Heart left ventricle (tissue), 16 donors: ENCODE data around the gene PHKG2. TPM values are rescaled to one million over a fixed set of nuclear protein-coding genes. Genes with fewer than 3 reads are reported as not detected.
A peak's percentile ranks its signal among the peaks of the same experiment; 100 is the strongest.

Experiments
- ATAC-seq, 4 donors: fragments of 200-7000 bp; cut with Tn5 transposase; one replicate each; pipeline ENCODE4 v1.9.1; 2020 to 2022; ENCODE audit warnings: moderate library complexity in 4 of 4, mild to moderate bottlenecking in 3 of 4, moderate number of reproducible peaks in 1 of 4
- DNase-seq, 5 donors: peaks; one replicate each; pipeline ENCODE4 v3.0.0-alpha.2; 2020
- H3K27ac ChIP-seq, 12 donors: fragments of 200-600 bp; sonication (generic) in 4 of 12; one replicate each; pipeline versions ENCODE4 v1.5.0 to v1.8.0; 2016 to 2022; ENCODE audit warnings: mild to moderate bottlenecking in 2 of 12
- H3K27me3 ChIP-seq, 9 donors: fragments of 200-600 bp; sonication (generic) in 2 of 9; one replicate each; pipeline versions ENCODE4 v1.5.1 to v1.8.0; 2016 to 2022; ENCODE audit warnings: mild to moderate bottlenecking in 3 of 9
- H3K36me3 ChIP-seq, 9 donors: fragments of 200-600 bp; sonication (generic) in 2 of 9; one replicate each; pipeline versions ENCODE4 v1.5.0 to v1.8.0; 2018 to 2022; ENCODE audit warnings: mild to moderate bottlenecking in 2 of 9
- H3K4me1 ChIP-seq, 12 donors: fragments of 200-600 bp; sonication (generic) in 4 of 12; one replicate each; pipeline versions ENCODE4 v1.5.0 to v1.8.0; 2016 to 2022; ENCODE audit warnings: mild to moderate bottlenecking in 3 of 12
- H3K4me3 ChIP-seq, 12 donors: fragments of 200-600 bp; sonication (generic) in 4 of 12; one replicate each; pipeline versions ENCODE4 v1.5.0 to v1.8.0; 2017 to 2022; ENCODE audit warnings: mild to moderate bottlenecking in 9 of 12, moderate library complexity in 4 of 12
- H3K9me3 ChIP-seq, 12 donors: fragments of 200-600 bp; sonication (generic) in 4 of 12; one replicate each; pipeline versions ENCODE4 v1.5.0 to v1.8.0; 2016 to 2022; ENCODE audit warnings: mild to moderate bottlenecking in 1 of 12
- CTCF ChIP-seq, 12 donors: fragments of 200-600 bp; sonication (generic) in 4 of 12; IDR thresholded peaks; one replicate each; pipeline versions ENCODE4 v1.5.0 to v1.8.0; 2018 to 2022; ENCODE audit warnings: antibody characterized with exemption in 12 of 12, mild to moderate bottlenecking in 5 of 12
- POLR2A ChIP-seq, 2 donors: fragments of 450-650 bp; IDR thresholded peaks; one replicate each; pipeline ENCODE4 v1.6.1; 2017; ENCODE audit warnings: antibody characterized with exemption in 2 of 2, mild to moderate bottlenecking in 2 of 2, moderate library complexity in 2 of 2
- WGBS, 4 donors: extraction: QIAGEN DNeasy Blood & Tissue Kit in 2 of 4; methylation state at CpG; one replicate each; pipeline versions ENCODE4 v1.1.5 to v1.1.7; 2013 to 2018; 5-methylcytosine and 5-hydroxymethylcytosine counted together
- intact Hi-C, 10 donors: fragments of 100-400 bp; cut with DNase I; formaldehyde crosslinking; loops; one replicate each; pipeline versions ENCODE4 v1.11.1 to v1.14.2; 2022
- polyA plus RNA-seq, 2 donors: library from polyadenylated mRNA; stranded (reverse); fragments of 200-250 nt; gene quantifications; one replicate each; pipeline ENCODE4 v1.2.3, GENCODE V29; 2013
- total RNA-seq, 9 donors: library from RNA; depleted of rRNA in 2 of 9; stranded (reverse); fragments of >200 nt in 2 of 9; fragmentation: NEBNext Ultra II Directional in 3 of 9; extraction: Animal tissue kit (Norgen Biotek cat#: 25700) in 3 of 9; gene quantifications; one replicate each; pipeline versions ENCODE4 v1.1.0 to v1.2.4, GENCODE V29; 2016 to 2023
- donor health status: ischemic (EF 13 %, LVEDD 7.1; RV severe dilation, severe dysfunction).
- donor health status: healthy with polysubstance abuse.
- donor health status: DM: no; HTN: yes; CAD: no.
- donor health status: DM: no; HTN: no; CAD: no.
- donor health status: ischemic (EF 25% LVEDD 6.9; RV normal size, moderate dysfunction).
- donor health status: ischemic (EF 25% LVEDD 5.7; RV mildly dilated, moderate dysfunction).
- donor health status: healthy.
- donor health status: DM: yes; HTN: yes; CAD: no.
- donor health status: ischemic (EF 35%, LVEDD 5.7; RV mildly dilated, moderate dysfunction).
- donor health status: nonischemic (EF 11% LVEDD 7.7; RV severe dilation, severe dysfunction).
- donor health status: DM: yes; HTN: yes; CAD: no.
- donor health status: PGD.
- donor health status: ischemic (EF 29% LVEDD 5.4; RV normal size, mild dysfunction).
- donor health status: nonischemic (EF 23%, LVEDD 6.1; RV moderate dilation, normal function).

Gene PHKG2
- total and polyA plus RNA-seq, 11 donors: 13.5 to 37.7 (median 18.3) TPM

- TF ChIP-seq POLR2A (IDR thresholded peaks at IDR 0.05): no peak
- no peak for TF ChIP-seq CTCF (IDR thresholded peaks at IDR 0.05)
- Histone ChIP-seq H3K9me3 (no peaks in the 10 kb centered on the region), H3K27me3 (no peaks in the 10 kb centered on the region), H3K4me1 (peaks cover 0 to 20% (median 5%) of the 10 kb centered on the region in 12 donors), H3K27ac (no peak overlapping the region), H3K36me3 (peaks cover 0 to 50% (median 43%) of the 10 kb centered on the region in 9 donors), H3K4me3 (no peak overlapping the region)
- ATAC-seq: no peak
- WGBS, 4 donors: 91 to 95% (median 93%) methylated on average over 4 of the region's 4 CpGs
- DNase-seq: no peak
- intact Hi-C loops: no loop called here
Measured at GRCh38 chr16:30750201-30750600, 2.0 kb downstream of the PHKG2 start.

DNA sequence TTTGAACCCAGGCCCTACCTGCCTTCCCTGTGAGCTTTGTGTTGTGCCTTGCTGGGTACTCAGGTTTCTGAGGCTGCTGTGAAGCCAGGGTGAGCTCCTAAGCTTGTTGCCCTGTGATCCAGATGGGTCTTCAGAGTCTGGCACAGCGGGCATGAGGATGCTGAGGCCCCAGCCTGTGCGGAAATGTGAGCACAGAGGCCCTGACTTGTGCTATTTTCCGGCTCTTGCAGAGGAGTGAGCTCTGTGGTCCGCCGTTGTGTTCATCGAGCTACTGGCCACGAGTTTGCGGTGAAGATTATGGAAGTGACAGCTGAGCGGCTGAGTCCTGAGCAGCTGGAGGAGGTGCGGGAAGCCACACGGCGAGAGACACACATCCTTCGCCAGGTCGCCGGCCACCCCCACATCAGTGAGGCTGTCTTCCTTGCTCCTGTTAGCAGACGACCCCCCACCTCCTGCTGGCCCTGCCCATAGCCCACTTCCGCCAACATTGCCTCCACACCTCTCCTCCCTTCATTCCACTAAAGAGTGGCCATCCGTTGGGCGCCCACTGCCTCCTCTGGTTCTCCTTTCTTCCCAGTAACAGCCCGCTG lies 2.7 kb downstream of the PHKG2 start:
- Histone ChIP-seq H3K4me3 (no peak overlapping the region), H3K36me3 (peaks cover 0 to 51% (median 41%) of the 10 kb centered on the region in 9 donors), H3K4me1 (peaks cover 0 to 20% (median 5%) of the 10 kb centered on the region in 12 donors), H3K27ac (no peak overlapping the region), H3K9me3 (no peaks in the 10 kb centered on the region), H3K27me3 (no peaks in the 10 kb centered on the region)
- TF ChIP-seq CTCF (IDR thresholded peaks at IDR 0.05) (no peak), POLR2A (IDR thresholded peaks at IDR 0.05) (no peak)
- DNase-seq (no peak), ATAC-seq (no peak)
- intact Hi-C loops: no loop called here
- WGBS, 4 donors: 92 to 94% (median 93%) methylated on average over 20 of the region's 20 CpGs

GRCh38 chr16:30753596-30753995 lies 5.4 kb downstream of the PHKG2 start:
- intact Hi-C loops: no loop called here
- Histone ChIP-seq H3K4me3 (no peak overlapping the region), H3K36me3 (peaks cover 0 to 69% (median 53%) of the 10 kb centered on the region in 9 donors), H3K27ac (no peak overlapping the region), H3K9me3 (no peaks in the 10 kb centered on the region), H3K4me1 (peaks cover 0 to 11% (median 0%) of the 10 kb centered on the region in 12 donors), H3K27me3 (no peaks in the 10 kb centered on the region)
- no peak for ATAC-seq
- WGBS, 4 donors: 76 to 94% (median 77%) methylated on average over 4 of the region's 4 CpGs
- no peak for DNase-seq
- no peak for TF ChIP-seq POLR2A (IDR thresholded peaks at IDR 0.05)
- no peak for TF ChIP-seq CTCF (IDR thresholded peaks at IDR 0.05)

- peak in 1 of 4 donors; percentile 6 for ATAC-seq
Measured at GRCh38 chr16:30755955-30756780, 7.9 kb downstream of the PHKG2 start.

More at GRCh38 chr16:30755955-30756780, 7.9 kb downstream of the PHKG2 start:
- peaks cover 0 to 67% (median 57%) of the 10 kb centered on the region in 9 donors for H3K36me3 ChIP-seq
- H3K27ac ChIP-seq: no peak overlapping the region
- TF ChIP-seq POLR2A (IDR thresholded peaks at IDR 0.05) (no peak), CTCF (IDR thresholded peaks at IDR 0.05) (no peak)
- peaks cover 0 to 28% (median 5%) of the 10 kb centered on the region in 12 donors for H3K4me1 ChIP-seq
- intact Hi-C loops: no loop called here
- H3K9me3 ChIP-seq: no peaks in the 10 kb centered on the region
- H3K4me3 ChIP-seq: no peak overlapping the region
- no peaks in the 10 kb centered on the region for H3K27me3 ChIP-seq
- WGBS, 4 donors: 89 to 94% (median 93%) methylated on average over 14 to 20 of the region's 20 CpGs
- DNase-seq: no peak
